HG03378 (cell line): ENCODE results near the gene ATF7.
"Not testable (repeated sequence)": the region's sequence is repeated elsewhere in the genome, so short reads cannot be mapped to it uniquely, and the experiment has no call there.

Experiments used
- ATAC-seq: cut with Tn5 transposase; IDR thresholded peaks from one replicate; pipeline ENCODE4 v1.9.1; 2021; ENCODE audit warnings: mild to moderate bottlenecking, moderate library complexity; ENCODE audit not compliant: unreplicated experiment

The ATF7 gene

GRCh38 chr12:53599579-53599978, 26.6 kb downstream of the ATF7 start:
- no peak for ATAC-seq

GRCh38 chr12:53598971-53599370, 27.2 kb downstream of the ATF7 start:
- ATAC-seq = not testable (repeated sequence)

- no peak for ATAC-seq
Observed at GRCh38 chr12:53596920-53597363, 29.2 kb downstream of the ATF7 start.

GRCh38 chr12:53594897-53595615, 31.1 kb downstream of the ATF7 start:
- ATAC-seq = no peak

DNA sequence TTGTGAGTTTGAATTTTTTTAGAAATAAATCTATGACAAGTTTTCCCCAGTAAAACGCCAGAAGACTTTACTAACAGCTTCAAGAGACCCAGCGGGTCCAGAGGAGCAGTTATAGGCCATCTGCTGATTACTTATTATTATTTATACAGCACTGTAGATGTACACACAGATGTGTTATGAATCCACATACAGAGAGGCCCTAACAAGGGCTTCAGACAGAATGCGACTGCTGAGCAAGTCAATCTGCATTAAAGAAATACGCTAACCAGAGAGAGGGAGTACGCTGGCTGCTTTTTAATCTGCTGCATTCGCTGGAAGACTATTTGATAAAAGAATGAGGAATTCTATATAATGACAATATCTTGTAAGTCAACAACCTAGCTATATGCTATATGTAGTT, 32.5 kb downstream of the ATF7 start:
- no peak for ATAC-seq

- ATAC-seq = no peak
Observed at GRCh38 chr12:53593031-53593430, 33.2 kb downstream of the ATF7 start.

DNA sequence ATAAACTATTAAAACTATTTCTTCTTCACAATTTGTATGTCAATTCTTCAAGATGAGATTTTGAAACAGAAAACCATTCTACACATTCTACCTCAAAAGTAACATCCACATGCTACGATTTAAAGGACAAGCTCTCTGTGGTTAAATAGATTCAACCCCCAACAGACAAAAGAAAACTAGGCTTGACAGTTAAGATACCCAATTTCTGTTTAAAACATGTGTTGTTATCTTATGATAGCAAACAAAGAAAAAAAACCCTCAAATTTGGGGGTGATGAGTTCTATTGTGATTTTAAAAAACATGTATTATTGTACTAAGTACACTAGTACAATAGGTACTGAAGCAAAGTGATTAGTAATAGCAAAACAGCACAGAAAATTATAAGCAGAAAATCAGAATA, 33.8 kb downstream of the ATF7 start:
- no peak for ATAC-seq

- ATAC-seq = no peak
Observed at GRCh38 chr12:53591301-53592206, 34.6 kb downstream of the ATF7 start.

GRCh38 chr12:53590652-53591051, 35.5 kb downstream of the ATF7 start:
- ATAC-seq = no peak

- ATAC-seq = no peak
Observed at GRCh38 chr12:53589915-53590314, 36.3 kb downstream of the ATF7 start.

DNA sequence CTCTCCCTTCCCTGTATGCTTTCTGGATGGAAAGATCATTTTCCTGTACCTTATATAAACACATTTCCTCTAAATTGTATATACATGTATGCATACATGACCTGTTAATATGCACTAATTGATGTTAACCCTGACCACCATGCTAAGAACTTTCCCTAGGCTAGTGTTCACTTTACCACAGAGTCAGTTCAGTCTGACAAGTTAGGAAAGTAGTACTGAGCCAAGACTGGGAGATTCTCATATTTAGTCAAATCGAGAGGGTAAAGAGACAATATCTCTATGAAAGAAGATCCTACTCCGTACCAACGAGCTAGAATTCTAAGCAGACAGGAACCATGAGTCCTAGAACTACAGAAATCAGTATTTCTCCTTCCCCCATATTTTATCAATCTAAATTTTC, 36.8 kb downstream of the ATF7 start:
- ATAC-seq = no peak

DNA sequence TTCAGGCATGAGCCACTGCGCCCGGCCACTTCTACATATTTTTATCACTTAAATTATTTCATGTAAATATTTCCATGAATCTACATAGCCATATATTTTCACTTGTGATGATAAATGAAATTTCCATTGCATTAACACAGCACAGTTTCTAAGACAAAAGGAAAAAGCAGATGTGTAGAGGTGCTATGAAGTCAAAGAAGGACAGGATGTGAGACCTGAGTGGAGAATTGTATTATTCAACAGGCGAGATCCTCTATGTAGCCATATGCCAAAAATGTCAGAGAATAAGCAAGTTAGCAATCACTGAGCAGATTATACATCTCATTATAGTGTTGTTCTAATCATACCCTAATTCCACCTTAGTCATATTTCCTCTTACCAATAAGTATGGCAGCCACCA, 38.1 kb downstream of the ATF7 start:
- ATAC-seq = no peak

- no peak for ATAC-seq
Observed at GRCh38 chr12:53586745-53587144, 39.4 kb downstream of the ATF7 start.

GRCh38 chr12:53585448-53586125, 40.6 kb downstream of the ATF7 start:
- ATAC-seq = no peak

GRCh38 chr12:53579545-53579955, 46.6 kb downstream of the ATF7 start:
- ATAC-seq = peak; percentile 68

DNA sequence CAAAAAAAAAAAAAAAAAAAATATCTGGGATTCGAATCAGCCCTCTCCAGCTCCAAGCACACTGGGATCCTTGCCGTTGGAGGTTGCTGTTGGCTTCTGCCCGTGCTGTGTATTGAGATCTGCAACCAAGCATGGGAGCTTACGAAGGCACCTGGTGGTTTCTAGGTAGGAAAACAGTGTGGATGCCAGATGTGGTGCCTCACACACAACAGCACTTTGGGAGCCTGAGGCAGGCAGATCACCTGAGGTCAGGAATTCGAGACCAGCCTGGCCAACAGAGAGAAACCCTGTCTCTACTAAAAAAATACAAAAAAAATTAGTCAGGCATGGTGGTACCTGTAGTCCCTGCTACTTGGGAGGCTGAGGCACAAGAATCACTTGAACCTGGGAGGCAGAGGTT, 47.4 kb downstream of the ATF7 start:
- ATAC-seq = no peak

DNA sequence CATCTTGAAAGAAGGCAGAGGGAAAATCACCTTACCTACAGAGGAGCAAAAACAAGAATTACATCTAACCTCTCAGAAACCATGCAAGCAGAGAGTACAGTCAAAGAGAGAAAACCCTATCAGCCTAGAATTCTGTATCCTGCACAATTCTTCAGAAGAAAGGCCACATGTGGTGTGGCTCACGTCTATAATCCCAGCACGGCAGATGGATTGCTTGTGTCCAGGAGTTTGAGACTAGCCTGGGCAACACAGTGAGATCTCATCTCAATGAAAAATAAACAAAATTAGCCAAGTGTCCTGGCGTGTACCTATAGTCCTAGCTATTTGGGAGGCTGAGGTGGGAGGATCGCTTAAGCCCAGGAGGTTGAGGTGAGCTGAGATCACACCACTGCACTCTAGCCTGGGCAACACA, 48.2 kb downstream of the ATF7 start:
- ATAC-seq = no peak

GRCh38 chr12:53575502-53576249, 50.5 kb downstream of the ATF7 start:
- ATAC-seq = no peak

- no peak for ATAC-seq
Observed at GRCh38 chr12:53572134-53572758, 53.9 kb downstream of the ATF7 start.

DNA sequence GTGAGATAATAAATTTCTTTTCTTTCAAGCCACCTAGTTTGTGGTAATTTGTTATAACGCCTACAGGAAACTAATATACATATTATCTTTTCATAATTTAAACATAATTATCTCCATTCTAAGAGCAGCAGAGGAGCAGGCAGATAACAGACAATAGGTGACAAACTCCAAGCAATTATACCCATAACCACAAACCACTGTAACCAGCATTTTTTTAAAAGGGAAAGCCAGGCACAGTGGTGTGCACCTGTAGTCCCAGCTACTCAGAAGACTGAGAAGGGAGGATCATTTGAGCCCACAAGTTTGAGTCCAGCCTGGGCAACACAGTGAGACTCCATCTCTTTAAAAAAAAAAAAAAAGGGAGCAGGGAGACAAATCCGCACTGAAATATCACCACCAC, 54.9 kb downstream of the ATF7 start:
- ATAC-seq = no peak
